ENCODE measurements around the gene PTPRD. TPM values are rescaled to one million over a fixed set of nuclear protein-coding genes. Genes with fewer than 3 reads are reported as not detected.
"Not testable (repeated sequence)": the region's sequence is repeated elsewhere in the genome, so short reads cannot be mapped to it uniquely, and the experiment has no call there.

The PTPRD gene
- total RNA-seq, 1 experiment from 2014 or later: not detected

DNA sequence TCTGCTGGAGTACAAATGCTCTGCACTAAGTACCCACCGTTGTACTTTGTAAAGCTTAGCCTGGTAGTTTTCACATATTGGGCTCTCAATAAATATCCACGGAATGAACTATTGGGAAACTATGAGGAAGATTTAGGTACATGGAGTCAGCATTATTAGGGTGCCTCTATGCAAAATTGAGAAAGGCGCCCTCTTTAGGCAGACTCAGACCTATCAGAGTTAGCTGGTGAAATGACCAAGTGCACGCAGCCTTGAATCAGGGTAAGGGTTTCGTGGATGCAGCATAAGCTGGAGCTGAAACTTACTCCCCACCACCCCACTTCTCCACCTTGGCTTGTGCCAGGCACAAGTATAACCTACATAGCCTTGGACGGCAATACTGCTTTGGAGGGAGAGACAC, 1634.5 kb downstream of the PTPRD start:
- no peak for DNase-seq (ENCODE audit: low read depth, low spot score)
- Histone ChIP-seq H3K27ac (ENCODE audit: low read length) (no peak overlapping the region), H3K9me3 (ENCODE audit: control insufficient read depth, insufficient read depth, low read depth, low read length) (no peaks in the 10 kb centered on the region), H3K4me3 (ENCODE audit: low read depth in 2 of 2, low read length in 2 of 2) (no peak overlapping the region), H3K27me3 (ENCODE audit: control insufficient read depth, insufficient read depth, low read length) (no peaks in the 10 kb centered on the region), H3K4me1 (ENCODE audit: control insufficient read depth, insufficient read depth, low read length) (no peaks in the 10 kb centered on the region), H3K36me3 (ENCODE audit: control insufficient read depth, insufficient read depth, low read length) (no peaks in the 10 kb centered on the region)
- intact Hi-C loops (cut with micrococcal nuclease; ENCODE audit: unreplicated experiment): no loop called here
- no TSS peak for BruUV-seq (replicated peaks)
- POLR2A ChIA-PET: no interaction called here
- TF ChIP-seq TCF7L2 (IDR thresholded peaks at IDR 0.05; ENCODE audit: low read depth, low read length): no peak
- TF ChIP-seq, protein P1, sequence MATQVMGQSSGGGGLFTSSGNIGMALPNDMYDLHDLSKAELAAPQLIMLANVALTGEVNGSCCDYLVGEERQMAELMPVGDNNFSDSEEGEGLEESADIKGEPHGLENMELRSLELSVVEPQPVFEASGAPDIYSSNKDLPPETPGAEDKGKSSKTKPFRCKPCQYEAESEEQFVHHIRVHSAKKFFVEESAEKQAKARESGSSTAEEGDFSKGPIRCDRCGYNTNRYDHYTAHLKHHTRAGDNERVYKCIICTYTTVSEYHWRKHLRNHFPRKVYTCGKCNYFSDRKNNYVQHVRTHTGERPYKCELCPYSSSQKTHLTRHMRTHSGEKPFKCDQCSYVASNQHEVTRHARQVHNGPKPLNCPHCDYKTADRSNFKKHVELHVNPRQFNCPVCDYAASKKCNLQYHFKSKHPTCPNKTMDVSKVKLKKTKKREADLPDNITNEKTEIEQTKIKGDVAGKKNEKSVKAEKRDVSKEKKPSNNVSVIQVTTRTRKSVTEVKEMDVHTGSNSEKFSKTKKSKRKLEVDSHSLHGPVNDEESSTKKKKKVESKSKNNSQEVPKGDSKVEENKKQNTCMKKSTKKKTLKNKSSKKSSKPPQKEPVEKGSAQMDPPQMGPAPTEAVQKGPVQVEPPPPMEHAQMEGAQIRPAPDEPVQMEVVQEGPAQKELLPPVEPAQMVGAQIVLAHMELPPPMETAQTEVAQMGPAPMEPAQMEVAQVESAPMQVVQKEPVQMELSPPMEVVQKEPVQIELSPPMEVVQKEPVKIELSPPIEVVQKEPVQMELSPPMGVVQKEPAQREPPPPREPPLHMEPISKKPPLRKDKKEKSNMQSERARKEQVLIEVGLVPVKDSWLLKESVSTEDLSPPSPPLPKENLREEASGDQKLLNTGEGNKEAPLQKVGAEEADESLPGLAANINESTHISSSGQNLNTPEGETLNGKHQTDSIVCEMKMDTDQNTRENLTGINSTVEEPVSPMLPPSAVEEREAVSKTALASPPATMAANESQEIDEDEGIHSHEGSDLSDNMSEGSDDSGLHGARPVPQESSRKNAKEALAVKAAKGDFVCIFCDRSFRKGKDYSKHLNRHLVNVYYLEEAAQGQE (IDR thresholded peaks at IDR 0.05; ENCODE audit: insufficient read depth in 1 of 2, low read depth in 2 of 2, low read length in 1 of 2): no peak
- no peak for TF ChIP-seq SIN3A (IDR thresholded peaks at IDR 0.05; ENCODE audit: borderline replicate concordance, insufficient read depth, low read depth, low read length)
- no peak for TF ChIP-seq POLR2AphosphoS5 (IDR thresholded peaks at IDR 0.05; ENCODE audit: low read depth, low read length)
- TF ChIP-seq, protein P2, sequence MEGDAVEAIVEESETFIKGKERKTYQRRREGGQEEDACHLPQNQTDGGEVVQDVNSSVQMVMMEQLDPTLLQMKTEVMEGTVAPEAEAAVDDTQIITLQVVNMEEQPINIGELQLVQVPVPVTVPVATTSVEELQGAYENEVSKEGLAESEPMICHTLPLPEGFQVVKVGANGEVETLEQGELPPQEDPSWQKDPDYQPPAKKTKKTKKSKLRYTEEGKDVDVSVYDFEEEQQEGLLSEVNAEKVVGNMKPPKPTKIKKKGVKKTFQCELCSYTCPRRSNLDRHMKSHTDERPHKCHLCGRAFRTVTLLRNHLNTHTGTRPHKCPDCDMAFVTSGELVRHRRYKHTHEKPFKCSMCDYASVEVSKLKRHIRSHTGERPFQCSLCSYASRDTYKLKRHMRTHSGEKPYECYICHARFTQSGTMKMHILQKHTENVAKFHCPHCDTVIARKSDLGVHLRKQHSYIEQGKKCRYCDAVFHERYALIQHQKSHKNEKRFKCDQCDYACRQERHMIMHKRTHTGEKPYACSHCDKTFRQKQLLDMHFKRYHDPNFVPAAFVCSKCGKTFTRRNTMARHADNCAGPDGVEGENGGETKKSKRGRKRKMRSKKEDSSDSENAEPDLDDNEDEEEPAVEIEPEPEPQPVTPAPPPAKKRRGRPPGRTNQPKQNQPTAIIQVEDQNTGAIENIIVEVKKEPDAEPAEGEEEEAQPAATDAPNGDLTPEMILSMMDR (IDR thresholded peaks at IDR 0.05): no peak
- ATAC-seq: no peak
- in situ Hi-C loops (cut with HindIII; ENCODE audit: low pct_unique_long_range_greater_than_20kb, low sequenced_read_pairs): no loop called here
- CTCF ChIA-PET: no interaction called here

DNA sequence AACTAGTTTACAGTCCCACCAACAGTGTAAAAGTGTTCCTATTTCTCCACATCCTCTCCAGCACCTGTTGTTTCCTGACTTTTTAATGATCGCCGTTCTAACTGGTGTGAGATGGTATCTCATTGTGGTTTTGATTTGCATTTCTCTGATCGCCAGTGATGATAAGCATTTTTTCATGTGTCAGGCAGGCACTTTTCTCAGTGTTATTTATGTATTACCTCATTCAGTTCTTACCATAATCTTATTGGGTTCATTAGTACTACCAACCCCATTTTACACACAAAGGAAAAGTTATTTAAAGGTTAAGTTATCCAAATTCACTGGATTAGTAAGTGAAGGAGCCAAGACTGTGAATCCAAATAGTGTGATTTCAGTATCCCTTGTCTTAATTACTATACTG, 1644.5 kb downstream of the PTPRD start:
- POLR2A ChIA-PET; H3K27me3 ChIP-seq (ENCODE audit: control insufficient read depth, insufficient read depth, low read length); H3K36me3 ChIP-seq (ENCODE audit: control insufficient read depth, insufficient read depth, low read length); in situ Hi-C loops (cut with HindIII; ENCODE audit: low pct_unique_long_range_greater_than_20kb, low sequenced_read_pairs); H3K4me1 ChIP-seq (ENCODE audit: control insufficient read depth, insufficient read depth, low read length); H3K27ac ChIP-seq (ENCODE audit: low read length); CTCF ChIA-PET; H3K4me3 ChIP-seq (ENCODE audit: low read depth in 2 of 2, low read length in 2 of 2); BruUV-seq (replicated peaks); H3K9me3 ChIP-seq (ENCODE audit: control insufficient read depth, insufficient read depth, low read depth, low read length); intact Hi-C loops (cut with micrococcal nuclease; ENCODE audit: unreplicated experiment); ATAC-seq; DNase-seq (ENCODE audit: low read depth, low spot score): not testable (repeated sequence)

DNA sequence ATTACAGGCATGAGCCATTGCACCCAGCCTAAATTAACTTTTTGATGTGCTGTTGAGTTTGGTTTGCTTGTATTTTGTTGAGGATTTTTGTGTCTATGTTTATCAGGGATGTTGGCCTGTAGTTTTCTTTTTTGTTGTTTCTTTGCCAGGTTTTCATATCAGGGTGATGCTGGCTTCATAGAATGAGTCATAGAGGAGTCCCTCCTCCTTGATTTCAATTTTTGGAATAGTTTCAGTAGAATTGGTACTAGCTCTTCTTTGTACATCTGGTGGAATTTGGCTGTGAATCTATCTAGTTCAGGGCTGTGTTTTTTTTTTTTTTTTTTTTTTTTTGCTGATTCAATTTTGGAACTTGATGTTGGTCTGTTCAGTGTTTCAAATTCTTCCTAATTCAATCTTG, 1648.9 kb downstream of the PTPRD start:
- BruUV-seq (replicated peaks): no TSS peak
- Histone ChIP-seq H3K27me3 (ENCODE audit: control insufficient read depth, insufficient read depth, low read length) (no peaks in the 10 kb centered on the region), H3K27ac (ENCODE audit: low read length) (no peak overlapping the region), H3K9me3 (ENCODE audit: control insufficient read depth, insufficient read depth, low read depth, low read length) (no peaks in the 10 kb centered on the region), H3K4me3 (ENCODE audit: low read depth in 2 of 2, low read length in 2 of 2) (no peak overlapping the region), H3K36me3 (ENCODE audit: control insufficient read depth, insufficient read depth, low read length) (no peaks in the 10 kb centered on the region), H3K4me1 (ENCODE audit: control insufficient read depth, insufficient read depth, low read length) (no peaks in the 10 kb centered on the region)
- ChIA-PET CTCF (no interaction called here), POLR2A (no interaction called here)
- in situ Hi-C loops (cut with HindIII; ENCODE audit: low pct_unique_long_range_greater_than_20kb, low sequenced_read_pairs) (no loop called here), intact Hi-C loops (cut with micrococcal nuclease; ENCODE audit: unreplicated experiment) (no loop called here)
- TF ChIP-seq, protein P2 (IDR thresholded peaks at IDR 0.05): no peak
- no peak for TF ChIP-seq TCF7L2 (IDR thresholded peaks at IDR 0.05; ENCODE audit: low read depth, low read length)
- TF ChIP-seq, protein P1 (IDR thresholded peaks at IDR 0.05; ENCODE audit: insufficient read depth in 1 of 2, low read depth in 2 of 2, low read length in 1 of 2): no peak
- TF ChIP-seq SIN3A (IDR thresholded peaks at IDR 0.05; ENCODE audit: borderline replicate concordance, insufficient read depth, low read depth, low read length): no peak
- no peak for TF ChIP-seq POLR2AphosphoS5 (IDR thresholded peaks at IDR 0.05; ENCODE audit: low read depth, low read length)
- ATAC-seq (no peak), DNase-seq (ENCODE audit: low read depth, low spot score) (no peak)
